CD1c-positive myeloid dendritic cell (primary cell): ENCODE measurements around the gene PKN3.

ENCODE experiments used
- DNase-seq: peaks from one replicate; pipeline ENCODE4 v3.0.0-alpha.2; 2016; ENCODE audit errors: extremely low spot score

The PKN3 gene

GRCh38 chr9:128742401-128742800, 40.1 kb downstream of the PKN3 start:
- DNase-seq = no peak

- no peak for DNase-seq
Measured at GRCh38 chr9:128743421-128743820, 41.1 kb downstream of the PKN3 start.

- no peak for DNase-seq
Measured at GRCh38 chr9:128747241-128747640, 44.9 kb downstream of the PKN3 start.

GRCh38 chr9:128750926-128751595, 48.8 kb downstream of the PKN3 start:
- no peak for DNase-seq

GRCh38 chr9:128753627-128754026, 51.3 kb downstream of the PKN3 start:
- DNase-seq = no peak

- no peak for DNase-seq
Measured at GRCh38 chr9:128757602-128758001, 55.3 kb downstream of the PKN3 start.

GRCh38 chr9:128762671-128763449, 60.6 kb downstream of the PKN3 start:
- no peak for DNase-seq

GRCh38 chr9:128764361-128764760, 62.1 kb downstream of the PKN3 start:
- no peak for DNase-seq

GRCh38 chr9:128765499-128765898, 63.2 kb downstream of the PKN3 start:
- no peak for DNase-seq

GRCh38 chr9:128768606-128769005, 66.3 kb downstream of the PKN3 start:
- no peak for DNase-seq
